Embryonic facial prominence (tissue), 1 donor: ENCODE data around the gene BAAT.
"Not testable (repeated sequence)": the region's sequence is repeated elsewhere in the genome, so short reads cannot be mapped to it uniquely, and the experiment has no call there.

Source experiments
- DNase-seq: peaks from one replicate; pipeline ENCODE4 v3.0.0-alpha.2; 2016; ENCODE audit errors: extremely low spot score

The BAAT gene

GRCh38 chr9:101362450-101362849 lies 22.4 kb downstream of the BAAT start:
- DNase-seq, result no peak

- DNase-seq, result no peak
Observed at GRCh38 chr9:101360647-101361046, 24.2 kb downstream of the BAAT start.

GRCh38 chr9:101359679-101360078 lies 25.1 kb downstream of the BAAT start:
- DNase-seq, result no peak

GRCh38 chr9:101356619-101357018 lies 28.2 kb downstream of the BAAT start:
- DNase-seq, result no peak

- no peak for DNase-seq
Observed at GRCh38 chr9:101354765-101355708, 29.8 kb downstream of the BAAT start.

- DNase-seq, result no peak
Observed at GRCh38 chr9:101354143-101354764, 30.6 kb downstream of the BAAT start.

- no peak for DNase-seq
Observed at GRCh38 chr9:101353683-101354082, 31.1 kb downstream of the BAAT start.

- no peak for DNase-seq
Observed at GRCh38 chr9:101352892-101353463, 31.8 kb downstream of the BAAT start.

GRCh38 chr9:101350285-101350684 lies 34.5 kb downstream of the BAAT start:
- no peak for DNase-seq

- DNase-seq, result no peak
Observed at GRCh38 chr9:101342595-101342994, 42.2 kb downstream of the BAAT start.

GRCh38 chr9:101341958-101342357 lies 42.8 kb downstream of the BAAT start:
- no peak for DNase-seq

GRCh38 chr9:101337237-101337636 lies 47.6 kb downstream of the BAAT start:
- DNase-seq, result no peak

- no peak for DNase-seq
Observed at GRCh38 chr9:101336091-101336490, 48.7 kb downstream of the BAAT start.

- no peak for DNase-seq
Observed at GRCh38 chr9:101333926-101334702, 50.7 kb downstream of the BAAT start.

- no peak for DNase-seq
Observed at GRCh38 chr9:101333490-101333889, 51.3 kb downstream of the BAAT start.

- no peak for DNase-seq
Observed at GRCh38 chr9:101332362-101332761, 52.4 kb downstream of the BAAT start.

GRCh38 chr9:101327422-101327909 lies 57.3 kb downstream of the BAAT start:
- not testable (repeated sequence) for DNase-seq

GRCh38 chr9:101326501-101326900 lies 58.3 kb downstream of the BAAT start:
- DNase-seq, result no peak

- DNase-seq, result no peak
Observed at GRCh38 chr9:101326035-101326434, 58.8 kb downstream of the BAAT start.

- no peak for DNase-seq
Observed at GRCh38 chr9:101325053-101325452, 59.8 kb downstream of the BAAT start.

- DNase-seq, result no peak
Observed at GRCh38 chr9:101324245-101324804, 60.5 kb downstream of the BAAT start.
